GM19099 (cell line): Measurements from ENCODE around the gene KRT78.

Experiments
- POLR2A ChIP-seq: IDR thresholded peaks from 3 replicates; pipeline ENCODE4 v1.6.1; 2011; ENCODE audit warnings: low read depth; ENCODE audit not compliant: insufficient read length; ENCODE audit errors: extremely low read depth

KRT78 gene

GRCh38 chr12:52835271-52836041, 13.3 kb downstream of the KRT78 start:
- no peak for TF ChIP-seq POLR2A

DNA sequence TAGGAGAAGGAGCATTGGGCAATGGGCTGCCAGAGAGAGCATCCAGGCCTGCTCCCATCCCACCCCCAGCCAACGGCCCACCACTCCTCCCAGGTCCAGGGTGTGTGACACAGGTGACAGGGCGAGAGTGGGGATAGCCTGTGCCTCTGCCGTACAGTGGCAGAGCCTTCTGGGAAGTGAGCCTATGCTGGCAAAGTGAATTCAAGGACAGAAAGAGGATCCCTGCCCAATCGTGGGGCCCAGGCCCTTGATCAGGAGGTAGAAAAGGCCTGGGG, 14.1 kb downstream of the KRT78 start:
- TF ChIP-seq POLR2A = no peak

GRCh38 chr12:52833922-52834726, 14.7 kb downstream of the KRT78 start, which contains the start of gene KRT79:
KRT79 (minus strand) TSS chr12:52834311; CDS start chr12:52834260, 51 bp downstream.
- no peak for TF ChIP-seq POLR2A

DNA sequence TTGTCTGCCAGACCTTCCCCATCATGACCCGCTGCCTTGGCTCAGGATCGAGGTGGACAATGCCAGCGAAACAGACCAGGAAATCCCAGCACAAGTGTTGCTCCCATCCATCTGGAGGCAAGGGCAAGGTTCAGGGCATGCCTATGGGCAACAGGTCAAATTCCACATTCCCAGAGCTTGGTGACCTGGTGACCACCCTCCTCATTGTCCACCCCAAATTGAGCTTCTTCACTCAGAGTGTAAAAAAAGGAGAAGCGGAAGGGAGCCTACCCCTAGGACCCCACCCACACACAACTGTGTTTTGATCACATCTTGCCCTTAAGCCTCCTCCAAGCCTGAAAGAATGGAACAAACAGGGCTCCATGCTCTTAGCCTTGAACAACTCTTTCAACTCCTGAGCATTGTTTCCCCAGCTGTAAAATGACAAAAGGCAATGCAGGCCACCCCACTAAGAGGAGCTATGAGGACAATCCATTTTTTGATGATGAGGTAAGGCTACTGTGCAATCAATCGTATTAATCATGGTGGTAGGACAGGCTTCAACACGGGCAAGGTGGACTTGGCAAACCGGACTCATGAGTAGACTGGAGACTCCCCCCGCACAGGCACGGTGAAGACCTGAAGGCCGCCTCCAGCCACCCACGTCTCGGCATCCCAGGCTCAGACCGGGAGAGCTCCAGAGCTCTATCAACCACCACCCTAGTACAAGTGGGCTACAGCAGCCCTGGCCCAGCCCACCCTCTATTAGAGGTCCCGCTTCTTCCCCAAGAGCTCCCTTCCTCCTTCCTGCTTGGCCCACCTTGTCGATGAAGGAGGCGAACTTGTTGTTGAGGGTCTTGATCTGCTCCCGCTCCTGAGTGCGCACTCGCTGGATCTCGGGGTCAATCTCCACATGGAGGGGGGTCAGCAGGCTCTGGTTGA, 15.5 kb downstream of the KRT78 start:
- TF ChIP-seq POLR2A = no peak

DNA sequence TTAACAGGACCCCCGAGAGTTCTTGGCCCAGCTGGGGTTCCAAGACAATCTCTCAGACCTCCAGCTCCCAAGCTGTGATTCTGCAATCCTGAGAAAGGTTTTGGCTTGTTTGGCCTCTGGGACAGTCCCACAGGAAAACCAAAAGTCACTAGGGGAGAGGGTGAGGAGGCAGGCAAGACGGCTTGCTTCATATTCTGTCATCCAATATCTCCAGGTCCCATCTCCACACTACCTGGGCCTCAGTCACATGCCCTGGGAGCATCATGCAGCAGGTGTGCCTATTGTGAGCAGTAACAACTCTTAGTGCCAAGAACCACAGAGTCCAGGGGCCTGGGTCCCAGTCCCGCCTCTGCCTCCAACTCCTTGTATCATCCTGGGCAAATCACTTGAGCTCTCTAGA, 16.3 kb downstream of the KRT78 start:
- no peak for TF ChIP-seq POLR2A

DNA sequence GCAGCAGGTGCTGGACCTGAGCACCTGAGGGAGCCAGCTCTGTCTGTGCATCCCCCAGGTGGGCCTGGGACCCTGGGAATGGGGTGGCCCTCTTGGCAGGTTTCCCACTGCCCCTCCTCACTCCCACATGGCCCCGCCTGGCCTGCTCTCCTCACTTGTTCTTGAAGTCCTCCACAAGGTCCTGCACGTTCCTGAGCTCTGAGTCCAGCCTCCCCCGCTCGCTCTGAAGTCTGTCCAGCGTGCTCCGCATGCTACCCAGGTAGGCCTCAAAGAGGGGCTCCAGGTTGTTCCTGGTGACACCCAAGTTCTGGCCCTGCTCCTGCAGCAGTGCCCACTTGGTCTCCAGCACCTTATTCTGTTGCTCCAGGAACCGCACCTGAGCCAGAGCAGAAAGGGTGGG, 17.5 kb downstream of the KRT78 start:
- TF ChIP-seq POLR2A = no peak

GRCh38 chr12:52829986-52830770, 18.6 kb downstream of the KRT78 start:
- TF ChIP-seq POLR2A = no peak

DNA sequence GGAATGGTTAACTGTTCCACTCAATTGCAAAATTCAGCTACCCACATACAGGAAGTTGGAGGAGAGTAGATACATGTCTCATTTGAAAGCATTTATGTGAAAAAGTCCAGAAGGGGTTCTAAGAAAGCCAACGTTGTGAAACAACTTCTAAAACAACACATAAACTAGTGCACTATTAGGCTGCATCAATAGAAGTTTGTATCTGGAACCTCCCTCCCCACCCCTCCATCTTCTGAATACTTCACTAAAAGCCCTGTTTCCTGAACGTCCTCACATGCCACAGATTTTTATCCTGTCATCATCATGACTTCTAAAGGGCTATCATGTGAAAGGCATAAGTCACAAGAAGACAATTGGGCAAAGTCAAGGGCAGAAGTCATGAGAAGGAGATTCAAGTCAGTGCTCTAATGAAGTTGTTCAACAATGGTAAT, 20.2 kb downstream of the KRT78 start:
- TF ChIP-seq POLR2A = no peak

GRCh38 chr12:52828156-52828555, 20.6 kb downstream of the KRT78 start:
- no peak for TF ChIP-seq POLR2A

DNA sequence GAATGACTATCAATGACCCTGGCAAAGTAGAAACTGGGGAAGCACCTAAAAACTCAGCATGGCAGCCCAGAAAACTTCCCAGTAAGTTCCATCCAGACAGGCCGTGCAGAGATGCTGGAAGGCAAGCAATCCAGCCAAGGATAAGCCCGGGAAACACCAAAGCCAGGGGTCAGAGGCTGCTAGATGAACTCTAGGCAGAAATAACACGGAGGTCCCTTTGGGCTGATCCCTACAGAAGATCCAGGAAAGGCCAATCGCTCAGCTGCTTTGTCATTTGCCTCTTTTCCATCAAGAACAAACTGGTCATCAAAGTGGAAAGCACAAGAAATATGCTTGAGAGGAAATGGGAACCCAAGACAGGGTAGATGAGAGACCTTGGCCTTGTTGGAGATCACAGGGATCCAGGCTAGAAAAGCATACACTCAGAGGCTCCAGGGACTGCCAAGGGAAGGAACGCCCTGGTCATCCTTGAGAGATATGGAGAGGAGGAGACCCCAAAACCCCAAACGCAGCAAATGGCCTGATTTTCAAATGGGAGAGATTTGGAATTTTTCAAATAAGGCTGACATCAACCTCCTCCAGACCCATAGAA, 21.2 kb downstream of the KRT78 start:
- TF ChIP-seq POLR2A = no peak

- TF ChIP-seq POLR2A = no peak
These were observed 21.9 kb downstream of the KRT78 start for GRCh38 chr12:52826611-52827498.

- TF ChIP-seq POLR2A = no peak
These were observed 22.8 kb downstream of the KRT78 start for GRCh38 chr12:52825961-52826360.

DNA sequence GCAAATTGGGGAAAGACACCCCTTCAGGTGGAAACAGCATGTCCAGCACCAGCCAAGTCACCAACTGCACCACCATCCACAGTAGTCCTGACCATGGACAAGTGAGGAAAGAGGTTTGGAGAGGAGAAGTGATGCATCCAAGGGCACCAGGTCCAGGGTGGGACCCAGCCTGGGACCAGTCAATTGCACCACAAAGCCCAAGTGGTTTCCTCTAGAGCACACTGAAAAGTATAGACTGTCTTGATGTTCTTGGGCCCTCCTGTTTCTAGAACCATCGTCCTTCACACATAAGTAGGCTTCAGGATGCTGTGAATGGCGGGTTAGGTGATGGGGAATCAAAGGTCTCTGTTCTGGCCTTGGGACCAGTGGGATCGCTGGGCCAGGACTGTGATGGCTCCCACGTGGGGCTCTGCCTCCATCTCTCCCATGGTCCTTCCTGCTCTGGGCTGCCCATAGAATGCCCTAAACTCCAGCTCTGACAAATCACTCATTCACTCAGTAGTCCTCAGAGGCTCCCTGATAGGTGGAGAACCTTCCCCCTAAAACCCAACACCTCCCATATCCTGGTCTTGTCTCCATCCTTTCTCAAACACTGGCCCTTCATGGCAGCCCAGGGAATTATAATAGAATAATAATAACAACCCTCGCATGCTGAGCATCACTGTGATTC, 23.9 kb downstream of the KRT78 start:
- no peak for TF ChIP-seq POLR2A
